Hepatocyte (in vitro differentiated cells): Measurements from ENCODE around the gene OSTN. TPM values are rescaled to one million over a fixed set of nuclear protein-coding genes. Genes with fewer than 3 reads are reported as not detected.

ENCODE experiments used
- DNase-seq: peaks from one replicate; pipeline ENCODE4 v3.0.0-alpha.2; 2016; ENCODE audit warnings: low spot score
- H2AFZ ChIP-seq: fragments of 200-600 bp; sonication (generic); 2 replicates; pipeline ENCODE4 v1.6.0; 2016; ENCODE audit warnings: antibody characterized with exemption, mild to moderate bottlenecking
- H3K27ac ChIP-seq: fragments of 200-600 bp; sonication (generic); 2 replicates; pipeline ENCODE4 v1.5.1; 2016; ENCODE audit warnings: mild to moderate bottlenecking
- H3K27me3 ChIP-seq: fragments of 200-600 bp; sonication (generic); 2 replicates; pipeline ENCODE4 v1.6.1; 2016
- H3K36me3 ChIP-seq: fragments of 200-600 bp; sonication (generic); replicated peaks from 2 replicates; pipeline ENCODE4 v1.5.1; 2016; ENCODE audit warnings: low read depth; ENCODE audit not compliant: insufficient read depth
- H3K4me1 ChIP-seq: fragments of 200-600 bp; sonication (generic); 2 replicates; pipeline ENCODE4 v1.5.1; 2016; ENCODE audit warnings: mild to moderate bottlenecking, moderate library complexity; ENCODE audit not compliant: insufficient read depth
- H3K4me2 ChIP-seq: fragments of 200-600 bp; sonication (generic); 2 replicates; pipeline ENCODE4 v1.6.0; 2016
- H3K4me3 ChIP-seq: fragments of 200-600 bp; sonication (generic); 2 replicates; pipeline ENCODE4 v1.5.1; 2016; ENCODE audit warnings: mild to moderate bottlenecking
- H3K79me2 ChIP-seq: fragments of 200-600 bp; sonication (generic); 2 replicates; pipeline ENCODE4 v1.6.0; 2017; ENCODE audit warnings: mild to moderate bottlenecking
- H3K9me2 ChIP-seq: fragments of 200-600 bp; sonication (generic); replicated peaks from 2 replicates; pipeline ENCODE4 v1.6.0; 2017; ENCODE audit warnings: mild to moderate bottlenecking; ENCODE audit not compliant: insufficient read depth
- H3K9me3 ChIP-seq: fragments of 200-600 bp; sonication (generic); 2 replicates; pipeline ENCODE4 v1.5.1; 2016; ENCODE audit warnings: low read depth, mild to moderate bottlenecking
- H4K20me1 ChIP-seq: fragments of 200-600 bp; sonication (generic); 2 replicates; pipeline ENCODE4 v1.6.0; 2016; ENCODE audit warnings: mild to moderate bottlenecking; ENCODE audit not compliant: insufficient read depth, poor library complexity, severe bottlenecking
- CTCF ChIP-seq: fragments of 200-600 bp; sonication (generic); IDR thresholded peaks from 2 replicates; pipeline ENCODE4 v1.5.1; 2016; ENCODE audit warnings: antibody characterized with exemption, mild to moderate bottlenecking; ENCODE audit not compliant: poor library complexity
- EZH2 ChIP-seq: fragments of 200-600 bp; sonication (generic); IDR thresholded peaks from 2 replicates; pipeline ENCODE4 v1.6.1; 2016; ENCODE audit warnings: antibody characterized with exemption, mild to moderate bottlenecking, borderline replicate concordance
- EZH2phosphoT487 ChIP-seq: fragments of 200-600 bp; sonication (generic); IDR thresholded peaks from one replicate; pipeline ENCODE4 v1.6.1; 2018; ENCODE audit warnings: antibody characterized with exemption, mild to moderate bottlenecking, low read depth, moderate library complexity; ENCODE audit not compliant: unreplicated experiment, severe bottlenecking
- WGBS: methylation state at CpG from one replicate; pipeline ENCODE4 v1.1.6; 2016; ENCODE audit warnings: low lambda C conversion rate; ENCODE audit errors: missing lambda C conversion rate; 5-methylcytosine and 5-hydroxymethylcytosine counted together
- polyA plus RNA-seq: library from polyadenylated mRNA; unstranded; fragments of >200 nt; fragmentation: Nextera tagmentation; extraction: Ambion mirVana; gene quantifications from 2 replicates; pipeline ENCODE4 v1.2.1, GENCODE V29; 2016
- total RNA-seq: library from RNA; depleted of rRNA; stranded (reverse); fragments of >200 nt; gene quantifications from 2 replicates; pipeline ENCODE4 v1.2.3, GENCODE V29; 2014

OSTN gene
- total and polyA plus RNA-seq, 2 experiments from 2014 or later = 1.4 to 17.4 TPM

- Histone ChIP-seq H3K27ac (no peak overlapping the region), H3K4me3 (no peak overlapping the region), H3K9me2 (no peaks in the 10 kb centered on the region), H3K27me3 (no peaks in the 10 kb centered on the region), H3K9me3 (no peaks in the 10 kb centered on the region), H3K4me2 (no peak overlapping the region), H3K4me1 (no peaks in the 10 kb centered on the region), H3K36me3 (no peaks in the 10 kb centered on the region), H2AFZ (no peak overlapping the region), H4K20me1 (no peaks in the 10 kb centered on the region), H3K79me2 (no peaks in the 10 kb centered on the region)
- TF ChIP-seq EZH2 = no peak
- TF ChIP-seq CTCF = no peak
- no peak for TF ChIP-seq EZH2phosphoT487
- DNase-seq = no peak
- WGBS = 90% methylated on average over 6 of the region's 6 CpGs
Observed at GRCh38 chr3:191253089-191253799, 54.2 kb downstream of the OSTN start.

GRCh38 chr3:191254098-191254873 is 55.2 kb downstream of the OSTN start:
- no peak overlapping the region for H3K4me2 ChIP-seq
- H3K4me3 ChIP-seq = no peak overlapping the region
- no peaks in the 10 kb centered on the region for H3K4me1 ChIP-seq
- H3K9me3 ChIP-seq = no peaks in the 10 kb centered on the region
- H3K36me3 ChIP-seq = no peaks in the 10 kb centered on the region
- no peaks in the 10 kb centered on the region for H3K79me2 ChIP-seq
- H4K20me1 ChIP-seq = no peaks in the 10 kb centered on the region
- H3K27me3 ChIP-seq = no peaks in the 10 kb centered on the region
- H2AFZ ChIP-seq = no peak overlapping the region
- no peak for DNase-seq
- 79% methylated on average over 3 of the region's 3 CpGs for WGBS
- no peak overlapping the region for H3K27ac ChIP-seq
- TF ChIP-seq EZH2phosphoT487 (no peak), CTCF (no peak), EZH2 (no peak)
- H3K9me2 ChIP-seq = no peaks in the 10 kb centered on the region

- TF ChIP-seq CTCF (no peak), EZH2 (no peak), EZH2phosphoT487 (no peak)
- Histone ChIP-seq H3K9me2 (no peaks in the 10 kb centered on the region), H3K4me2 (no peak overlapping the region), H3K36me3 (no peaks in the 10 kb centered on the region), H3K9me3 (no peaks in the 10 kb centered on the region), H3K4me3 (no peak overlapping the region), H2AFZ (no peak overlapping the region), H3K27ac (no peak overlapping the region), H3K27me3 (no peaks in the 10 kb centered on the region), H3K79me2 (no peaks in the 10 kb centered on the region), H4K20me1 (no peaks in the 10 kb centered on the region), H3K4me1 (no peaks in the 10 kb centered on the region)
- no peak for DNase-seq
- 53% methylated on average over 5 of the region's 5 CpGs for WGBS
Observed at GRCh38 chr3:191255156-191255555, 56.1 kb downstream of the OSTN start.
